ENCODE data around the gene GLRX.
A peak's percentile ranks its signal among the peaks of the same experiment; 100 is the strongest.

Gene GLRX

GRCh38 chr5:95808686-95809413 is 13.7 kb downstream of the GLRX start:
- peak; percentile 84 for DNase-seq (ENCODE audit: low spot score)
- TF ChIP-seq CTCF (IDR thresholded peaks at IDR 0.05; ENCODE audit: borderline replicate concordance, control extremely low read depth, extremely low read depth, insufficient read depth, missing control alignments): no peak
- in situ Hi-C loops (cut with MboI; ENCODE audit: low sequenced_read_pairs, unreplicated experiment): no loop called here

GRCh38 chr5:95808013-95808685 is 14.4 kb downstream of the GLRX start:
- no peak for TF ChIP-seq CTCF (IDR thresholded peaks at IDR 0.05; ENCODE audit: borderline replicate concordance, control extremely low read depth, extremely low read depth, insufficient read depth, missing control alignments)
- no peak for DNase-seq (ENCODE audit: low spot score)
- in situ Hi-C loops (cut with MboI; ENCODE audit: low sequenced_read_pairs, unreplicated experiment): no loop called here

GRCh38 chr5:95806687-95807086 is 15.8 kb downstream of the GLRX start:
- TF ChIP-seq CTCF (IDR thresholded peaks at IDR 0.05; ENCODE audit: borderline replicate concordance, control extremely low read depth, extremely low read depth, insufficient read depth, missing control alignments): no peak
- in situ Hi-C loops (cut with MboI; ENCODE audit: low sequenced_read_pairs, unreplicated experiment): no loop called here
- DNase-seq (ENCODE audit: low spot score): no peak

GRCh38 chr5:95804736-95805539 is 17.6 kb downstream of the GLRX start:
- in situ Hi-C loops (cut with MboI; ENCODE audit: low sequenced_read_pairs, unreplicated experiment): no loop called here
- DNase-seq (ENCODE audit: low spot score): no peak
- no peak for TF ChIP-seq CTCF (IDR thresholded peaks at IDR 0.05; ENCODE audit: borderline replicate concordance, control extremely low read depth, extremely low read depth, insufficient read depth, missing control alignments)

- no peak for TF ChIP-seq CTCF (IDR thresholded peaks at IDR 0.05; ENCODE audit: borderline replicate concordance, control extremely low read depth, extremely low read depth, insufficient read depth, missing control alignments)
These were observed 19.0 kb downstream of the GLRX start for GRCh38 chr5:95803271-95804148.

GRCh38 chr5:95801961-95802360 is 20.6 kb downstream of the GLRX start:
- DNase-seq (ENCODE audit: low spot score): no peak
- no peak for TF ChIP-seq CTCF (IDR thresholded peaks at IDR 0.05; ENCODE audit: borderline replicate concordance, control extremely low read depth, extremely low read depth, insufficient read depth, missing control alignments)
- in situ Hi-C loops (cut with MboI; ENCODE audit: low sequenced_read_pairs, unreplicated experiment): no loop called here

More at GRCh38 chr5:95803271-95804148, 19.0 kb downstream of the GLRX start:
- in situ Hi-C loops (cut with MboI; ENCODE audit: low sequenced_read_pairs, unreplicated experiment): no loop called here
- DNase-seq (ENCODE audit: low spot score): no peak

Measured in GM13976 (cell line).